ENCODE data around the gene FERMT3. TPM values are rescaled to one million over a fixed set of nuclear protein-coding genes. Genes with fewer than 3 reads are reported as not detected.

The FERMT3 gene
- total and polyA plus RNA-seq, 2 of the 8 experiments (the other 6 are each of a cell fraction or from before 2014, with no cell fraction given) = 1.4 to 3.7 TPM

DNA sequence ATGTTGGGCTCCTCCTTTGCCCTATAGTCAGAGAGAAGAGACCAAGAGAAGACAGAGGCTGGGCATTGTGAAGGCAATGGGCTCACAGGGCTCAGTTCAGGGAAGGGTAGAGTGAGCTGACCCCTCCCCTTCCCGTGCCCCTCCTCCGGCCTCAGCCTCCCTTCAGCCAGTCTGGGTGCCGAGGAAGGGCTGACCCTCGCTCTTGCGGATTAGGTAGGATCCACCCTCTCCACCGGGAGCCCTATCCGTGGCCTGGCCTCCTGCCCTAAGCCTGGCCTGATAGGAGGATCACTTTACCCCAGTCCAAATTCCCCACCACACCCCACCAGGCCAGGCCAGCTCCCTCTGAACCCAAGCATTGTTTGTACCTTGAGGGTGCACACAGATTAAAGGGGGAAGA is 42.1 kb downstream of the FERMT3 start:
- H2BK120ac ChIP-seq (replicated peaks; ENCODE audit: low read depth, low read length) = no peak overlapping the region
- H3K4me3 ChIP-seq (ENCODE audit: extremely low read depth in 1 of 4, insufficient read depth in 2 of 4, low read depth in 3 of 4, low read length in 4 of 4) = peak overlapping the region in 2 of 4 experiments; percentile 5 to 83; a peak in 2 of 8 replicates
- peaks cover 9% of the 10 kb centered on the region for H3K79me1 ChIP-seq (ENCODE audit: low read depth, low read length)
- no peak overlapping the region for H3K14ac ChIP-seq (ENCODE audit: insufficient read length)
- H4K20me1 ChIP-seq (replicated peaks in 1 of 2; ENCODE audit: control insufficient read depth in 1 of 2, insufficient read depth in 2 of 2, low read length in 2 of 2) = peaks cover 6 to 15% of the 10 kb centered on the region in 2 experiments
- no peak overlapping the region for H3K23ac ChIP-seq (ENCODE audit: insufficient read length)
- peak overlapping the region; percentile 69; the same call in 1 of the 2 replicates for H3K27ac ChIP-seq (ENCODE audit: low read depth, low read length)
- ChIA-PET CTCF (ENCODE audit: partially characterized antibody) (interaction anchor here (0.8 to 10.0 kb wide), 8 partner anchors 15 to 1006 kb away, joined by 3 to 102 read pairs (median 6); partner anchors contain the start of genes CATSPERZ, ESRRA, FERMT3 and VEGFB), POLR2A (ENCODE audit: partially characterized antibody) (interaction anchor here (0.7 to 13.1 kb wide), 12 partner anchors 11 to 331 kb away, joined by 3 to 352 read pairs (median 6); partner anchors contain the start of genes BAD, DNAJC4, ESRRA and GPR137)
- DNase-seq (ENCODE audit: low read depth in 1 of 2, low spot score in 2 of 2) = peak in 1 of 2 experiments; percentile 70
- no peak for FAIRE-seq
- H3K4me1 ChIP-seq (replicated peaks in 1 of 4; ENCODE audit: control insufficient read depth in 3 of 4, insufficient read depth in 4 of 4, low read length in 3 of 4) = peaks cover 0 to 47% (median 35%) of the 10 kb centered on the region in 4 experiments; a peak in 6 of 7 replicates
- no peak overlapping the region for H4K8ac ChIP-seq (ENCODE audit: extremely low read depth, insufficient read depth, low read length)
- WGBS, 2 experiments (ENCODE audit: extremely low coverage in 1 of 2, insufficient coverage in 1 of 2, insufficient read length in 1 of 2, insufficient replicate concordance in 2 of 2, low coverage in 1 of 2, low lambda C conversion rate in 2 of 2, missing lambda C conversion rate in 1 of 2) = 53% methylated on average over 5 of the region's 7 CpGs; no CpG with 5 or more reads in 1 of the 2 experiments
- H3K4ac ChIP-seq (replicated peaks; ENCODE audit: insufficient read length, low read depth, low read length) = peak overlapping the region; percentile 28
- H2BK20ac ChIP-seq (ENCODE audit: low read length) = peak overlapping the region; percentile 88; the same call in 1 of the 2 replicates
- H3K9ac ChIP-seq (replicated peaks in 1 of 4; ENCODE audit: extremely low read depth in 1 of 4, low read depth in 3 of 4, low read length in 3 of 4) = no peak overlapping the region
- no peak overlapping the region for H4K5ac ChIP-seq (ENCODE audit: insufficient read length, low read depth, low read length)
- peaks cover 0 to 12% (median 4%) of the 10 kb centered on the region in 4 experiments; a peak in 4 of 8 replicates for H3K36me3 ChIP-seq (ENCODE audit: control insufficient read depth in 2 of 4, insufficient read depth in 4 of 4, low read length in 3 of 4)
- peak overlapping the region; percentile 88; the same call in 1 of the 2 replicates for H2BK5ac ChIP-seq (ENCODE audit: low read depth, low read length)
- H3K18ac ChIP-seq (ENCODE audit: extremely low read depth, low read length) = peak overlapping the region; percentile 20; the same call in 1 of the 2 replicates
- peak overlapping the region; percentile 73 to 99; a peak in 3 of 4 replicates for H3K4me2 ChIP-seq (ENCODE audit: insufficient read depth in 1 of 2, low read depth in 2 of 2, low read length in 2 of 2)
- peak overlapping the region; percentile 59 for H4K91ac ChIP-seq (replicated peaks; ENCODE audit: insufficient read length, low read length)
- H3K79me2 ChIP-seq (ENCODE audit: control insufficient read depth in 1 of 2, insufficient read depth in 2 of 2, low read length in 2 of 2) = peaks cover 6 to 33% of the 10 kb centered on the region in 2 experiments; a peak in 3 of 4 replicates
- no peak overlapping the region for H2BK12ac ChIP-seq (ENCODE audit: low read depth, low read length)
- peak overlapping the region; percentile 97; the same call in 1 of the 2 replicates for H2BK15ac ChIP-seq (ENCODE audit: low read length)
- no peak overlapping the region for H2AFZ ChIP-seq (ENCODE audit: low read length)
- H3K9me3 ChIP-seq (ENCODE audit: insufficient read depth in 2 of 2, low read depth in 1 of 2, low read length in 1 of 2) = no peaks in the 10 kb centered on the region
- H3K56ac ChIP-seq (replicated peaks; ENCODE audit: insufficient read length, low read depth, low read length) = peak overlapping the region; percentile 1
- H3K23me2 ChIP-seq (ENCODE audit: low read depth, low read length) = peaks cover 20% of the 10 kb centered on the region
- H2AK5ac ChIP-seq (ENCODE audit: low read depth, low read length) = peak overlapping the region; percentile 18; the same call in 1 of the 2 replicates
- no peaks in the 10 kb centered on the region for H3K27me3 ChIP-seq (replicated peaks in 1 of 4; ENCODE audit: control insufficient read depth in 3 of 4, extremely low read depth in 1 of 4, insufficient read depth in 3 of 4, low read length in 3 of 4)
- peak; percentile 42; the same call in 1 of the 2 replicates for TF ChIP-seq TBP (IDR thresholded peaks at IDR 0.05; ENCODE audit: low read depth, low read length)
- TF ChIP-seq KDM1A (IDR thresholded peaks at IDR 0.05; ENCODE audit: borderline replicate concordance, low read length) = no peak
- TF ChIP-seq EP300 (IDR thresholded peaks at IDR 0.05; ENCODE audit: borderline replicate concordance in 1 of 2, low read depth in 2 of 2, low read length in 2 of 2) = no peak
- no peak for TF ChIP-seq GTF2F1 (IDR thresholded peaks at IDR 0.05; ENCODE audit: borderline replicate concordance, low read depth, low read length)
- TF ChIP-seq TAF1 (IDR thresholded peaks at IDR 0.05; ENCODE audit: low read depth, low read length) = 0 out of 2 replicates have a peak, but pooled peaks have one; percentile 11
- TF ChIP-seq SP2 (IDR thresholded peaks at IDR 0.05; ENCODE audit: low read length) = no peak
- no peak for TF ChIP-seq RXRA (IDR thresholded peaks at IDR 0.05; ENCODE audit: insufficient read depth, low read depth, low read length)
- TF ChIP-seq ZNF274 (IDR thresholded peaks at IDR 0.05; ENCODE audit: borderline replicate concordance, extremely low read depth, low read length) = no peak
- TF ChIP-seq RAD21 (IDR thresholded peaks at IDR 0.05 in 1 of 2, conservative IDR thresholded peaks at IDR 0.05 in 1 of 2; ENCODE audit: low read depth in 2 of 2, low read length in 2 of 2) = no peak

Measured in H1 (cell line).